ENCODE measurements around the gene F2RL3. TPM values are rescaled to one million over a fixed set of nuclear protein-coding genes. Genes with fewer than 3 reads are reported as not detected.
A peak's percentile ranks its signal among the peaks of the same experiment; 100 is the strongest.
"Not testable (repeated sequence)": the region's sequence is repeated elsewhere in the genome, so short reads cannot be mapped to it uniquely, and the experiment has no call there.

Gene F2RL3
- total RNA-seq, 6 experiments from 2014 or later: 0.07 to 0.62 (median 0.28) TPM

DNA sequence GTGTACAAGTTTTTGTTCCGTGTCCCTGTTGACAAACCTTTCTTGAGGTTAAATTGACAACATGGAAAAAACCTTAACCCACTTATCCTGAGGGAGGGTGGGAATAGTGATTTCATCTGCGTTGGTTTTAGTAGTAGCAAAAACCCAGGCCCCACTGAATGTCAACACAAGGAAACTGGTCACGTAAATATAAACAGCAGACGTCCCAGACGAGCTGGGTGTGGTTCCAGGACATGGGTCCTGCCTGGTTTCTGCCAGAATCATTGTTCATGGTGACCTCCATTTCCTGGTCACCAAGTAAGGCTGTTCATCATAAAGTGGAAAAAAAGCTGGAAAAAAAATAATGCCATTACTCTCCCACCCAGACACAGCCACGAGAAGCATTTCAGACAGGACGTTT, 16.9 kb upstream of the F2RL3 start:
- H3K9me3 ChIP-seq: no peaks in the 10 kb centered on the region
- no peaks in the 10 kb centered on the region for H3K27me3 ChIP-seq
- intact Hi-C loops (cut with DNase I): no loop called here
- no peaks in the 10 kb centered on the region for H3K4me1 ChIP-seq
- H3K36me3 ChIP-seq: peaks cover 0 to 50% (median 10%) of the 10 kb centered on the region in 4 donors
- no peak overlapping the region for H3K27ac ChIP-seq
- ATAC-seq: peak; percentile 26 to 62 (median 39)
- no peak overlapping the region for H3K4me3 ChIP-seq
- TF ChIP-seq POLR2A (IDR thresholded peaks at IDR 0.05): no peak
- TF ChIP-seq, protein P1, sequence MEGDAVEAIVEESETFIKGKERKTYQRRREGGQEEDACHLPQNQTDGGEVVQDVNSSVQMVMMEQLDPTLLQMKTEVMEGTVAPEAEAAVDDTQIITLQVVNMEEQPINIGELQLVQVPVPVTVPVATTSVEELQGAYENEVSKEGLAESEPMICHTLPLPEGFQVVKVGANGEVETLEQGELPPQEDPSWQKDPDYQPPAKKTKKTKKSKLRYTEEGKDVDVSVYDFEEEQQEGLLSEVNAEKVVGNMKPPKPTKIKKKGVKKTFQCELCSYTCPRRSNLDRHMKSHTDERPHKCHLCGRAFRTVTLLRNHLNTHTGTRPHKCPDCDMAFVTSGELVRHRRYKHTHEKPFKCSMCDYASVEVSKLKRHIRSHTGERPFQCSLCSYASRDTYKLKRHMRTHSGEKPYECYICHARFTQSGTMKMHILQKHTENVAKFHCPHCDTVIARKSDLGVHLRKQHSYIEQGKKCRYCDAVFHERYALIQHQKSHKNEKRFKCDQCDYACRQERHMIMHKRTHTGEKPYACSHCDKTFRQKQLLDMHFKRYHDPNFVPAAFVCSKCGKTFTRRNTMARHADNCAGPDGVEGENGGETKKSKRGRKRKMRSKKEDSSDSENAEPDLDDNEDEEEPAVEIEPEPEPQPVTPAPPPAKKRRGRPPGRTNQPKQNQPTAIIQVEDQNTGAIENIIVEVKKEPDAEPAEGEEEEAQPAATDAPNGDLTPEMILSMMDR (IDR thresholded peaks at IDR 0.05): no peak
- DNase-seq: no peak
- 66% methylated on average over 7 of the region's 7 CpGs for WGBS (ENCODE audit: insufficient coverage, low coverage, low lambda C conversion rate, missing lambda C conversion rate)

DNA sequence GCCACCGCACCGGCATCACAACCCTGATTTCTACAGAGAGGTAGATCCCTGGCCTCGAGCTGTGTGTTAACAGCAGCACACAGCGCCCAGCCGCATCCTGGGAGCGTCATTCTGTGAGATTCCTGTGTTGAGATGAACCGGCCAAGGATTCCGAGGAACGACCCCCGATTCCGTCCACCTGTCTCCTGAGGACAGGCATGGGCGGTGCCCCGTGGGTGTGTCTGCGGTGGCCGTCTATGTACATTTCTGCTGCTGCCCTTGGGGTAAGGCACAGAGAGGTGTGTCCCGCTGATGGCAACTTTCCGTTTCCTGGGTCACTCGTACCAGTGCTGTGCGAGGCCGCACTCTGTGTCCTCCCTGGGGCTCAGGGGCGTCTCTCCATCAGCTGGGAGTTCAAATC, 16.1 kb upstream of the F2RL3 start:
- no peaks in the 10 kb centered on the region for H3K4me1 ChIP-seq
- no peak overlapping the region for H3K4me3 ChIP-seq
- no peak for DNase-seq
- H3K27ac ChIP-seq: no peak overlapping the region
- WGBS (ENCODE audit: insufficient coverage, low coverage, low lambda C conversion rate, missing lambda C conversion rate): 97% methylated on average over 5 of the region's 21 CpGs
- H3K36me3 ChIP-seq: peaks cover 0 to 50% (median 12%) of the 10 kb centered on the region in 4 donors
- H3K27me3 ChIP-seq: no peaks in the 10 kb centered on the region
- no peaks in the 10 kb centered on the region for H3K9me3 ChIP-seq
- intact Hi-C loops (cut with DNase I): no loop called here
- no peak for ATAC-seq
- TF ChIP-seq, protein P1 (IDR thresholded peaks at IDR 0.05): no peak
- TF ChIP-seq POLR2A (IDR thresholded peaks at IDR 0.05): no peak

DNA sequence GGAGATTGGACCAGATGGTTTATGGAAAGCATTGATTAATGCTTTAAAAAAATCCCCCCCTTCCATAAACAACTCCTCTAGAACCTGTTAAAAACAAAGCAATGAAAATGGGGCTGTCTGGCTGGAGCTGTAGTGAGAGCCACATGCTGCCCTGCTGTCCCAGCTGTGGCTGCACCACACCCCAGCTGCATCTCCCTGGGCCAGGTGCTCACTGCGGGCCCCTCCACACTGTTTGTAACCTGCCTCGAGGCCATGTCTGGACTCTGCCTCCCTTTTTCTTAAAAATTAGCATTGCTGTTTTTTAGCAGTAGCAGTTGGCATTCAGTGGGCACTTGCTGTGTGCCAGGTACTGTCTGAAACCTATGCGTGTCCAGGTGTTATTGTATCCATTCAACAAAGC, 15.2 kb upstream of the F2RL3 start:
- H3K4me1 ChIP-seq: no peaks in the 10 kb centered on the region
- TF ChIP-seq POLR2A (IDR thresholded peaks at IDR 0.05): no peak
- TF ChIP-seq, protein P1 (IDR thresholded peaks at IDR 0.05): no peak
- H3K4me3 ChIP-seq: no peak overlapping the region
- no peak overlapping the region for H3K27ac ChIP-seq
- no peaks in the 10 kb centered on the region for H3K9me3 ChIP-seq
- intact Hi-C loops (cut with DNase I): no loop called here
- WGBS (ENCODE audit: insufficient coverage, low coverage, low lambda C conversion rate, missing lambda C conversion rate): 67% methylated on average over 1 of the region's 3 CpGs
- ATAC-seq (no peak), DNase-seq (no peak)
- no peaks in the 10 kb centered on the region for H3K27me3 ChIP-seq
- peaks cover 0 to 51% (median 13%) of the 10 kb centered on the region in 4 donors for H3K36me3 ChIP-seq

DNA sequence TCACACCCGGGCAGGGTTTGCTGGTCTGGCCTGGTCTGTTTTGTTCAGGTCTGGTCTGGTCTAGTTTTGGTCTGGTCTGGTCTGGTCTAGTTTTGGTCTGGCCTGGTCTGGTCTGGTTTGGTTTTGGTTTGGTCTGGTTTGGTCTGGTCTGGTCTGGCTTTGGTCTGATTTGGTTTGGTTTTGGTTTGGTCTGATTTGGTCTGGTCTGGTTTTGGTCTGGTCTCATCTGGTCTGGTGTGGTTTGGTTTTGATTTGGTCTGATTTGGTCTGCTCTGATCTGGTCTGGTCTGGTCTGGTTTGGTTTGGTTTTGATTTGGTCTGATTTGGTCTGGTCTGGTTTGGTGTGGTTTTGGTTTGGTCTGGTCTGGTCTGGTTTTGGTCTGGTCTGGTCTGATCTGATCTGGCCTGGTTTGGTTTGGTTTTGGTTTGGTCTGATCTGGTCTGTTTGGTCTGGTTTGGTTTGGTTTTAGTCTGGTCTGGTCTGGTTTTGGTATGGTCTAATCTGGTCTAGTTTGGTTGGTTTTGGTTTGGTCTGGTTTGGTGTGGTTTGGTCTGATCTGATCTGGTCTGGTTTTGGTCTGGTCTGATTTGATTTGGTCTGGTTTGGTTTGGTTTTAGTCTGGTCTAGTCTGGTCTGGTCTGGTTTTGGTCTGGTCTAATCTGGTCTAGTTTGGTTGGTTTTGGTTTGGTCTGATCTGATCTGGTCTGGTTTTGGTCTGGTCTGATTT, 14.4 kb upstream of the F2RL3 start:
- H3K36me3 ChIP-seq: peaks cover 0 to 58% (median 13%) of the 10 kb centered on the region in 4 donors
- H3K4me1 ChIP-seq: no peaks in the 10 kb centered on the region
- H3K4me3 ChIP-seq: no peak overlapping the region
- DNase-seq (no peak), ATAC-seq (no peak)
- no peaks in the 10 kb centered on the region for H3K9me3 ChIP-seq
- no peak for TF ChIP-seq POLR2A (IDR thresholded peaks at IDR 0.05)
- TF ChIP-seq, protein P1 (IDR thresholded peaks at IDR 0.05): no peak
- intact Hi-C loops (cut with DNase I): no loop called here
- H3K27me3 ChIP-seq: no peaks in the 10 kb centered on the region
- no peak overlapping the region for H3K27ac ChIP-seq
- WGBS (ENCODE audit: insufficient coverage, low coverage, low lambda C conversion rate, missing lambda C conversion rate): 67% methylated on average over 1 of the region's 1 CpG

DNA sequence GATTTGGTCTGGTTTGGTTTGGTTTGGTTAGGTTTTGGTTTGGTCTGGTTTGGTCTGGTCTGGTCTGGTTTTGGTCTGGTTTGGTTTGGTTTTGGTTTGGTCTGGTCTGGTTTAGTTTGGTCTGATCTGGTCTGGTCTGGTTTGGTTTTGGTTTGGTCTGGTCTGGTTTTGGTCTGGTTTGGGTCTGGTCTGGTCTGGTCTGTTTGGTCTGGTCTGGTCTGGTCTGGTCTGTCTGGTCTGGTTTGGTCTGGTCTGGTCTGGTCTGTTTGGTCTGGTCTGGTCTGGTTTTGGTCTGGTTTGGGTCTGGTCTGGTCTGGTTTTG, 13.9 kb upstream of the F2RL3 start:
- H3K4me1 ChIP-seq; H3K27me3 ChIP-seq; H3K27ac ChIP-seq; H3K9me3 ChIP-seq; DNase-seq; intact Hi-C loops (cut with DNase I); H3K4me3 ChIP-seq; ATAC-seq: not testable (repeated sequence)
- peaks cover 0 to 56% (median 13%) of the 10 kb centered on the region in 4 donors for H3K36me3 ChIP-seq
